Thyroid gland (tissue), 4 donors: Measurements from ENCODE around the gene TMEM125. TPM values are rescaled to one million over a fixed set of nuclear protein-coding genes. Genes with fewer than 3 reads are reported as not detected.

ENCODE experiments used
- DNase-seq, 2 donors: peaks; one replicate each; pipeline ENCODE4 v3.0.0-alpha.2; 2019
- H3K27ac ChIP-seq, 3 donors: fragments of 200-600 bp; sonication (generic); 1 replicate in 2 of 3; 2 replicates in 1 of 3; pipeline ENCODE4 v1.5.1; 2016 to 2019; ENCODE audit warnings: mild to moderate bottlenecking in 1 of 3, moderate library complexity in 1 of 3
- H3K27me3 ChIP-seq: fragments of 200-600 bp; sonication (generic); one replicate; pipeline ENCODE4 v1.5.1; 2019
- H3K36me3 ChIP-seq, 2 donors: fragments of 200-600 bp; sonication (generic); one replicate each; pipeline ENCODE4 v1.5.1; 2016 to 2019
- H3K4me1 ChIP-seq, 2 donors: fragments of 200-600 bp; sonication (generic); one replicate each; pipeline ENCODE4 v1.5.1; 2017 to 2019
- H3K4me3 ChIP-seq, 3 donors: fragments of 200-600 bp; sonication (generic); replicated peaks in 1 of 3; 1 replicate in 2 of 3; 2 replicates in 1 of 3; pipeline ENCODE4 v1.5.1; 2016; ENCODE audit warnings: mild to moderate bottlenecking in 1 of 3
- H3K9me3 ChIP-seq: fragments of 200-600 bp; sonication (generic); one replicate; pipeline ENCODE4 v1.5.1; 2017
- CTCF ChIP-seq, 6 experiments: fragments of 200-600 bp in 3 of 6; fragments of 450-650 bp in 3 of 6; sonication (generic) in 3 of 6; IDR thresholded peaks; one replicate each; pipeline ENCODE4 v1.5.1; 2016 to 2019; ENCODE audit warnings: antibody characterized with exemption in 6 of 6, mild to moderate bottlenecking in 2 of 6, inconsistent platforms in 1 of 6, moderate library complexity in 1 of 6
- POLR2A ChIP-seq, 2 donors: fragments of 450-650 bp; IDR thresholded peaks; one replicate each; pipeline ENCODE4 v1.6.1; 2017; ENCODE audit warnings: antibody characterized with exemption in 2 of 2, mild to moderate bottlenecking in 2 of 2, moderate library complexity in 1 of 2
- WGBS, 2 donors: methylation state at CpG; one replicate each; pipeline ENCODE4 v1.1.5; 2017; 5-methylcytosine and 5-hydroxymethylcytosine counted together
- intact Hi-C: fragments of 100-400 bp; cut with DNase I; formaldehyde crosslinking; loops from one replicate; pipeline ENCODE4 v1.15.1; 2023
- total RNA-seq, 4 donors: library from RNA; depleted of rRNA; stranded (reverse); fragments of >200 nt; gene quantifications; one replicate each; pipeline ENCODE4 v1.2.3, GENCODE V29; 2016

The TMEM125 gene
- total RNA-seq, 4 donors from 2014 or later = 50.8 to 127 (median 89.8) TPM

GRCh38 chr1:43275826-43276620 is 6.2 kb downstream of the TMEM125 start:
- no peaks in the 10 kb centered on the region for H3K9me3 ChIP-seq
- no peak for DNase-seq
- H3K36me3 ChIP-seq = peaks cover 0 to 4% of the 10 kb centered on the region in 2 donors
- H3K27ac ChIP-seq = no peak overlapping the region
- no peak for TF ChIP-seq CTCF (IDR thresholded peaks at IDR 0.05)
- no peak for TF ChIP-seq POLR2A (IDR thresholded peaks at IDR 0.05)
- H3K4me3 ChIP-seq = no peak overlapping the region
- 73 to 78% methylated on average over 12 of the region's 12 CpGs for WGBS, 2 donors
- intact Hi-C loops = no loop called here
- no peaks in the 10 kb centered on the region for H3K27me3 ChIP-seq
- peaks cover under 1 to 20% of the 10 kb centered on the region in 2 donors for H3K4me1 ChIP-seq

GRCh38 chr1:43276673-43277072 is 6.9 kb downstream of the TMEM125 start:
- H3K27me3 ChIP-seq = no peaks in the 10 kb centered on the region
- no peak overlapping the region for H3K27ac ChIP-seq
- intact Hi-C loops = no loop called here
- peaks cover 0 to 13% of the 10 kb centered on the region in 2 donors for H3K4me1 ChIP-seq
- peaks cover 0 to 4% of the 10 kb centered on the region in 2 donors for H3K36me3 ChIP-seq
- WGBS, 2 donors = 61% methylated on average over 7 of the region's 7 CpGs
- no peak for TF ChIP-seq POLR2A (IDR thresholded peaks at IDR 0.05)
- no peaks in the 10 kb centered on the region for H3K9me3 ChIP-seq
- DNase-seq = no peak
- no peak overlapping the region for H3K4me3 ChIP-seq

- no peaks in the 10 kb centered on the region for H3K27me3 ChIP-seq
- intact Hi-C loops = no loop called here
- TF ChIP-seq POLR2A (IDR thresholded peaks at IDR 0.05) (no peak), CTCF (IDR thresholded peaks at IDR 0.05) (no peak)
- H3K4me3 ChIP-seq = no peak overlapping the region
- 90 to 94% methylated on average over 5 to 7 of the region's 7 CpGs for WGBS, 2 donors
- DNase-seq = no peak
- no peaks in the 10 kb centered on the region for H3K9me3 ChIP-seq
- H3K4me1 ChIP-seq = peaks cover 0 to 10% of the 10 kb centered on the region in 2 donors
- H3K27ac ChIP-seq = no peak overlapping the region
- H3K36me3 ChIP-seq = peaks cover 0 to 4% of the 10 kb centered on the region in 2 donors
Measured at GRCh38 chr1:43277116-43277876, 7.5 kb downstream of the TMEM125 start.

- no peak for TF ChIP-seq CTCF (IDR thresholded peaks at IDR 0.05)
- TF ChIP-seq POLR2A (IDR thresholded peaks at IDR 0.05) = no peak
- Histone ChIP-seq H3K4me3 (no peak overlapping the region), H3K9me3 (no peaks in the 10 kb centered on the region), H3K27ac (no peak overlapping the region), H3K27me3 (no peaks in the 10 kb centered on the region), H3K36me3 (no peaks in the 10 kb centered on the region), H3K4me1 (peaks cover 7 to 17% of the 10 kb centered on the region in 2 donors)
- DNase-seq = no peak
- 91 to 96% methylated on average over 5 of the region's 5 CpGs for WGBS, 2 donors
- intact Hi-C loops = no loop called here
Measured at GRCh38 chr1:43279161-43279560, 9.4 kb downstream of the TMEM125 start.

- no peak for TF ChIP-seq CTCF (IDR thresholded peaks at IDR 0.05)
- no peak for TF ChIP-seq POLR2A (IDR thresholded peaks at IDR 0.05)
- WGBS, 2 donors = 92 to 94% methylated on average over 6 of the region's 6 CpGs
- intact Hi-C loops = no loop called here
Measured at GRCh38 chr1:43279666-43280065, 9.9 kb downstream of the TMEM125 start.

More at GRCh38 chr1:43279666-43280065, 9.9 kb downstream of the TMEM125 start:
- H3K4me3 ChIP-seq = no peak overlapping the region
- no peak for DNase-seq
- no peaks in the 10 kb centered on the region for H3K9me3 ChIP-seq
- H3K4me1 ChIP-seq = peaks cover 12 to 13% of the 10 kb centered on the region in 2 donors
- H3K27ac ChIP-seq = no peak overlapping the region
- no peaks in the 10 kb centered on the region for H3K27me3 ChIP-seq
- no peaks in the 10 kb centered on the region for H3K36me3 ChIP-seq
